Esophagus squamous epithelium (tissue), 5 donors: ENCODE data around the gene ZDHHC14. TPM values are rescaled to one million over a fixed set of nuclear protein-coding genes. Genes with fewer than 3 reads are reported as not detected.

ENCODE experiments used
- DNase-seq: peaks from one replicate; lab custom pipeline; 2025; lab: John Stamatoyannopoulos, UW
- H3K27ac ChIP-seq, 4 donors: fragments of 200-600 bp; sonication (generic); one replicate each; pipeline ENCODE4 v1.5.1; 2016 to 2019; ENCODE audit warnings: mild to moderate bottlenecking in 1 of 4
- H3K27me3 ChIP-seq, 4 donors: fragments of 200-600 bp; sonication (generic); 1 replicate in 3 of 4; 2 replicates in 1 of 4; pipeline versions ENCODE4 v1.5.1 to v1.6.0; 2017 to 2021; ENCODE audit warnings: antibody characterized with exemption in 1 of 4
- H3K36me3 ChIP-seq, 3 donors: fragments of 200-600 bp; sonication (generic); one replicate each; pipeline ENCODE4 v1.5.1; 2016 to 2019
- H3K4me1 ChIP-seq, 3 donors: fragments of 200-600 bp; sonication (generic); one replicate each; pipeline ENCODE4 v1.5.1; 2017 to 2019
- H3K4me3 ChIP-seq, 4 donors: fragments of 200-600 bp; sonication (generic); 1 replicate in 3 of 4; 2 replicates in 1 of 4; pipeline ENCODE4 v1.5.1; 2016 to 2019; ENCODE audit warnings: mild to moderate bottlenecking in 2 of 4, moderate library complexity in 1 of 4
- H3K9me3 ChIP-seq, 3 donors: fragments of 200-600 bp; sonication (generic); one replicate each; pipeline ENCODE4 v1.5.1; 2016 to 2019
- POLR2A ChIP-seq, 4 donors: fragments of 450-650 bp; IDR thresholded peaks; one replicate each; pipeline ENCODE4 v1.6.1; 2017; ENCODE audit warnings: antibody characterized with exemption in 4 of 4, mild to moderate bottlenecking in 4 of 4, moderate library complexity in 3 of 4
- WGBS, 2 donors: methylation state at CpG; one replicate each; pipeline ENCODE4 v1.1.5; 2018; 5-methylcytosine and 5-hydroxymethylcytosine counted together
- intact Hi-C: fragments of 100-400 bp; cut with DNase I; formaldehyde crosslinking; loops from one replicate; pipeline ENCODE4 v1.15.0; 2022
- total RNA-seq, 4 donors: library from RNA; depleted of rRNA; stranded (reverse); fragments of >200 nt; gene quantifications; one replicate each; pipeline ENCODE4 v1.1.0, GENCODE V29; 2016
- TF ChIP-seq, protein P1 (sequence below), 6 experiments: fragments of 450-650 bp in 4 of 6; fragments of 200-600 bp in 2 of 6; sonication (generic) in 2 of 6; IDR thresholded peaks; one replicate each; pipeline ENCODE4 v1.5.1; 2016 to 2019; ENCODE audit warnings: antibody characterized with exemption in 6 of 6, mild to moderate bottlenecking in 4 of 6, moderate library complexity in 4 of 6
- donor health status: DM: yes; HTN: yes; CAD: no.

The ZDHHC14 gene
- total RNA-seq, 4 donors from 2014 or later = 6.1 to 15.6 (median 6.9) TPM

DNA sequence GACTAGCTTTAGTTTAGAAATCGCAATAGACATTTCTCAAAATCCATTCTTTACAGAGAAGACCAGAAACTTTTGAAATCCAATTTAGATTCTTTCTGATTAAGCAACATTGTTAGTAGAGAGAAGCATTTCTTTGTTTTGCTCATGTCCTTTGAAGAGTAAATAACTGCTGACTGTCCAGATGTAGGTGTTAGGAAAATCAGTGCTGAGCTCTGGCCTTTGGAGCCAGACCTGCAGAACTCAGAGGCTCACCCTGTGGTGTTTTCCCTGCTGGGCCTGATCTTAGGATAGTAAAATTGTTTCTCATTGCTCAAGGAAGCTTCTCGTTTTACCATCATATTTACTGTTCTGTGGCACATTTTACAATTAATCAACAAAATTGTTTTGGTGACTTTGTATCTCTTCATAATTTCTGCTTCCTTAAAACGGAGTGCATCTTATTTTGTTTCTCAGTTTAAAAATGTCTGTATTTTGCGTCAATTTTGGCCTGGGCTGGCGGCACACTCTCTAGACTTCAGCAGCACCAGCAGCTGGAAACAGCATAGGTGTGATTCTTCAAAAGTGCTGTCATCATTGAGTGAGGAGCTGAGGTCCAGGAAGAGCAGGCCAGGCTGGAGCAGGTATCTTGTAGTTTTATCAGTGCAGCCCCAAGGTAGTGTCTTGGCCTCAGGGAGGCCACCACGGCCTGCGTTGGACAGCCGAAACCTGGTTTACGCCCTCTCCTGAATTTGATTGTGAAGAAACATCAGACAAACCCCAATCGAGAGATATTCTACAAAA lies 8.3 kb upstream of the ZDHHC14 start:
- TF ChIP-seq, protein P1, sequence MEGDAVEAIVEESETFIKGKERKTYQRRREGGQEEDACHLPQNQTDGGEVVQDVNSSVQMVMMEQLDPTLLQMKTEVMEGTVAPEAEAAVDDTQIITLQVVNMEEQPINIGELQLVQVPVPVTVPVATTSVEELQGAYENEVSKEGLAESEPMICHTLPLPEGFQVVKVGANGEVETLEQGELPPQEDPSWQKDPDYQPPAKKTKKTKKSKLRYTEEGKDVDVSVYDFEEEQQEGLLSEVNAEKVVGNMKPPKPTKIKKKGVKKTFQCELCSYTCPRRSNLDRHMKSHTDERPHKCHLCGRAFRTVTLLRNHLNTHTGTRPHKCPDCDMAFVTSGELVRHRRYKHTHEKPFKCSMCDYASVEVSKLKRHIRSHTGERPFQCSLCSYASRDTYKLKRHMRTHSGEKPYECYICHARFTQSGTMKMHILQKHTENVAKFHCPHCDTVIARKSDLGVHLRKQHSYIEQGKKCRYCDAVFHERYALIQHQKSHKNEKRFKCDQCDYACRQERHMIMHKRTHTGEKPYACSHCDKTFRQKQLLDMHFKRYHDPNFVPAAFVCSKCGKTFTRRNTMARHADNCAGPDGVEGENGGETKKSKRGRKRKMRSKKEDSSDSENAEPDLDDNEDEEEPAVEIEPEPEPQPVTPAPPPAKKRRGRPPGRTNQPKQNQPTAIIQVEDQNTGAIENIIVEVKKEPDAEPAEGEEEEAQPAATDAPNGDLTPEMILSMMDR (IDR thresholded peaks at IDR 0.05) = no peak
- no peak for TF ChIP-seq POLR2A (IDR thresholded peaks at IDR 0.05)
- H3K27ac ChIP-seq = no peak overlapping the region
- 85 to 90% methylated on average over 8 to 10 of the region's 10 CpGs for WGBS, 2 donors

DNA sequence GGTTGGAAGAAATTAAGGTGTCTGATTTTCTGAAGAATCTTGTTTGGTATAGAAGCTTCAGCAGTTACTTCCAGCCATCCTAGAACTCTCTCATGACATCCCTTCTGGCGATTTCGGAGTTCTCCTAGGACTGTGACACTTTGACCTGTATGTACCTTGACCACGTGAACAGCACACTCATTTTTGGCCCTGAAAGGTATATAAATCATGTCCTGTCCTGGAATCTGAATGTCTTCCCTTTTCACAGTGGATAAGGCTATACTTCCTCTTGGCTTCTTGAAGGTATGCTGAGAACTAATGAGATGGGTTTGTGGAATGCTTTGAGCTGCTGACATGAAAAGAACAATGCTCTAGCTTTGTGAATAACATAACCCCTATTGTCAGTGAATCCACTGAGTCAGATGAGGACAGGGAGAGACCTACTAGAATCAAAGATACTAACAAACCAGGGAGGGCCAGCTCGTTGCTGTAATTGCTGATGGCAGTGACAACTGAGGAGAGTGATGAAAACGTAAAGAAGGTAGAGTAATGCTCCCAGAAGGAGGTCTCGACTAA lies 6.0 kb upstream of the ZDHHC14 start:
- Histone ChIP-seq H3K36me3 (no peaks in the 10 kb centered on the region), H3K9me3 (no peaks in the 10 kb centered on the region), H3K4me1 (peaks cover 0 to 8% (median 3%) of the 10 kb centered on the region in 3 donors), H3K4me3 (no peak overlapping the region), H3K27ac (no peak overlapping the region), H3K27me3 (no peaks in the 10 kb centered on the region)
- intact Hi-C loops = no loop called here
- no peak for DNase-seq
- 61 to 62% methylated on average over 6 of the region's 6 CpGs for WGBS, 2 donors
- TF ChIP-seq, protein P1 (IDR thresholded peaks at IDR 0.05) = no peak
- TF ChIP-seq POLR2A (IDR thresholded peaks at IDR 0.05) = no peak

More for the DNA sequence above, 8.3 kb upstream of the ZDHHC14 start:
- Histone ChIP-seq H3K4me3 (no peak overlapping the region), H3K36me3 (no peaks in the 10 kb centered on the region), H3K27me3 (peaks cover 0 to 8% (median 0%) of the 10 kb centered on the region in 4 donors), H3K9me3 (no peaks in the 10 kb centered on the region), H3K4me1 (peaks cover 0 to 6% (median 0%) of the 10 kb centered on the region in 3 donors)
- DNase-seq = no peak
- intact Hi-C loops = no loop called here

DNA sequence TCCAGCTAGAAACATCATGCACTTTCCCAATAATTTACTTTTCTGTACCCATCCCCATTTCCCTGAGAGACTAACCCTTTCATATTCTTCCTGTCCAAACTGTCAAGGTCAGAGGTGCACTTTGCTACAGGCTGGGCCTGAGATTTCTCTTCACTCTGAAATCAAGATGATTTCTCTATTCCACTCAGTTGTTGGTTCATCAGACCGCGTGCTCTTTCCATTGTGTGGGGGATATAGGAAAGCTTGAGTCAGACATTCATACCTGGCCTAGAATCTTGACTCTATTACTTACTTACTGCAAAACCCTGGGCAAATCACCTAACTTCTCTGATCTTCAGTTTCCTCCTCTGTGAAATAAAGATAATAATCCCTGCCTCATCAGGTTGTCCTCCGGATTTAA lies 4.7 kb upstream of the ZDHHC14 start:
- Histone ChIP-seq H3K9me3 (no peaks in the 10 kb centered on the region), H3K36me3 (no peaks in the 10 kb centered on the region), H3K4me3 (no peak overlapping the region), H3K4me1 (peaks cover 0 to 8% (median 3%) of the 10 kb centered on the region in 3 donors), H3K27me3 (no peaks in the 10 kb centered on the region), H3K27ac (no peak overlapping the region)
- WGBS, 2 donors = 81 to 95% methylated on average over 3 of the region's 3 CpGs
- intact Hi-C loops = no loop called here
- DNase-seq = no peak
- no peak for TF ChIP-seq POLR2A (IDR thresholded peaks at IDR 0.05)
- TF ChIP-seq, protein P1 (IDR thresholded peaks at IDR 0.05) = no peak

DNA sequence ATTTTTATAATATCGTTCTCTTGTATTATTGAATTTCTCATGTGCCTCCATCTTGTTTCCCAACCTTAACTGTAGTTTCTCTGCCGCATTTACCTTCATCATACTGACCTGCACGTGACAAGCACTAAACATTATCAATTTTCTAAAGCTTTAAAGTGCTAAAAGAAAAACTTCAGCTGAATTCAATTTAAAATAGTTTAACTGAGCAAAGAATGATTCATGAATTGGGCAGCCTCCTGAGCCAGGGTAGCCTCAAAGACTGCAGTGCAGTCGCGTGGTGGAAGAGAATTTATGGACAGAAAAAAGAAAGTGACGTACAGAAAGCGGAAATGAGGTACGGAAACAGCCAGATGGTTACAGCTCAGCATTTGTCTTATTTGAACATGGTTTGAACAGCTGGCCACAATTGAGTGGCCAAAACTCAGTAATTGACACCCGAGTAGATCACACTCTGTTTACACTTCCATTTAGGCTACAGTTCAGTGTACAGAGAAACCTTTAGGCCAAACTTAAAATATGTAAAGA lies 4.2 kb upstream of the ZDHHC14 start:
- Histone ChIP-seq H3K27me3 (no peaks in the 10 kb centered on the region), H3K9me3 (no peaks in the 10 kb centered on the region), H3K36me3 (no peaks in the 10 kb centered on the region), H3K27ac (no peak overlapping the region), H3K4me1 (peaks cover 0 to 8% (median 3%) of the 10 kb centered on the region in 3 donors), H3K4me3 (no peak overlapping the region)
- TF ChIP-seq, protein P1 (IDR thresholded peaks at IDR 0.05) = no peak
- no peak for TF ChIP-seq POLR2A (IDR thresholded peaks at IDR 0.05)
- 81 to 82% methylated on average over 9 of the region's 9 CpGs for WGBS, 2 donors
- intact Hi-C loops = no loop called here
- DNase-seq = no peak
